SU-DHL-6 (cell line): ENCODE results near the gene RAB44.

ENCODE experiments used
- EZH2phosphoT487 ChIP-seq: fragments of 200-600 bp; sonication (generic), shearing (Covaris generic); conservative IDR thresholded peaks from 2 replicates; pipeline ENCODE4 v1.6.1; 2018; ENCODE audit warnings: mild to moderate bottlenecking, antibody characterized with exemption, low read length, moderate library complexity, mixed read lengths
- TF ChIP-seq, protein P1 (sequence below): fragments of 200-600 bp; sonication (generic); IDR thresholded peaks from one replicate; pipeline ENCODE4 v1.5.1; 2017; ENCODE audit warnings: antibody characterized with exemption, mild to moderate bottlenecking, low read length, moderate library complexity; ENCODE audit not compliant: insufficient read depth, poor library complexity, severe bottlenecking

GRCh38 chr6:36663504-36664446, 33.9 kb upstream of the RAB44 start:
- TF ChIP-seq, protein P1, sequence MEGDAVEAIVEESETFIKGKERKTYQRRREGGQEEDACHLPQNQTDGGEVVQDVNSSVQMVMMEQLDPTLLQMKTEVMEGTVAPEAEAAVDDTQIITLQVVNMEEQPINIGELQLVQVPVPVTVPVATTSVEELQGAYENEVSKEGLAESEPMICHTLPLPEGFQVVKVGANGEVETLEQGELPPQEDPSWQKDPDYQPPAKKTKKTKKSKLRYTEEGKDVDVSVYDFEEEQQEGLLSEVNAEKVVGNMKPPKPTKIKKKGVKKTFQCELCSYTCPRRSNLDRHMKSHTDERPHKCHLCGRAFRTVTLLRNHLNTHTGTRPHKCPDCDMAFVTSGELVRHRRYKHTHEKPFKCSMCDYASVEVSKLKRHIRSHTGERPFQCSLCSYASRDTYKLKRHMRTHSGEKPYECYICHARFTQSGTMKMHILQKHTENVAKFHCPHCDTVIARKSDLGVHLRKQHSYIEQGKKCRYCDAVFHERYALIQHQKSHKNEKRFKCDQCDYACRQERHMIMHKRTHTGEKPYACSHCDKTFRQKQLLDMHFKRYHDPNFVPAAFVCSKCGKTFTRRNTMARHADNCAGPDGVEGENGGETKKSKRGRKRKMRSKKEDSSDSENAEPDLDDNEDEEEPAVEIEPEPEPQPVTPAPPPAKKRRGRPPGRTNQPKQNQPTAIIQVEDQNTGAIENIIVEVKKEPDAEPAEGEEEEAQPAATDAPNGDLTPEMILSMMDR: no peak
- peak; percentile 25 for TF ChIP-seq EZH2phosphoT487
